Neural cell (in vitro differentiated cells): ENCODE results near the gene ZBTB46.

Experiments used
- EZH2 ChIP-seq: fragments of 200-600, 300-800 bp; shearing (Covaris generic), sonication (generic); IDR thresholded peaks from 2 replicates; pipeline ENCODE4 v1.6.1; 2014; ENCODE audit warnings: antibody characterized with exemption, low read length, borderline replicate concordance, mild to moderate bottlenecking; ENCODE audit not compliant: insufficient read depth, poor library complexity, severe bottlenecking
- TF ChIP-seq, protein P1 (sequence below): fragments of 450-650 bp; IDR thresholded peaks from 2 replicates; pipeline ENCODE4 v1.5.1; 2014; ENCODE audit warnings: antibody characterized with exemption, mild to moderate bottlenecking, moderate library complexity; ENCODE audit not compliant: poor library complexity, severe bottlenecking
- TF ChIP-seq, protein P2 (sequence below): IDR thresholded peaks from 2 replicates; pipeline ENCODE4 v1.6.1; 2012; ENCODE audit warnings: borderline replicate concordance

DNA sequence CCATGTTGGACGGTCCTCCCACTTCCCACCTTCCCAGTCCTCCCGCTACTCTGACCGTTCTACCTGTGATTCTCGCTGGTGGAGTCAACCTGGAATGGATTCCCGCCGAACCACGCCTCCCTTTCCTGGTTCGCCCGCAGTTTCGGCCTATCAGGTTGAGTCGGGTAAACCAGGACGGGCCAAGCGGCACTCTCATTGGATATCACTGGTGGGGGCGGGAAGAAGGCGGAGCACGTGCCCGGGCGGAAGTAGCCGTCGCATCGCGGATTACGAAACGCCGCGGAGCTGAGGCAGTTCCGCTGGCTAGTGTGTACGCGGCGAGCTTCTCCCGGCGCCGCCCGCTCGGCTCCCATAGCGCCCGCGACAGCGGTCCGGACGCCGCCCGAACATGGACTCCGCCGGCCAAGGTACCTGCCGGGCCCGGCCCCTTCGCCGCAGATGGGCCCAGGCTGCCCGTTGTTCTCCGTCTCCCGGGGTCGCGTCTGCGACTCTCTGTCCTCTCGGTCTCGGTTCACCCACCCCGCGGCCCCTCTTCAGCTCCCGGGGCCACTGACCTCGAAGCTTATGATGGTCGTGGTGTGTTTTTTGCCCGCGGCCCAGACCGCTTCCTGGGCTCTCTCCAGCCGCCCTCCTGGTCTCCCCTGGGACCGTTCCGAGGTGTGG lies 34.0 kb upstream of the ZBTB46 start, which contains the start of gene TPD52L2:
- TF ChIP-seq, protein P1, sequence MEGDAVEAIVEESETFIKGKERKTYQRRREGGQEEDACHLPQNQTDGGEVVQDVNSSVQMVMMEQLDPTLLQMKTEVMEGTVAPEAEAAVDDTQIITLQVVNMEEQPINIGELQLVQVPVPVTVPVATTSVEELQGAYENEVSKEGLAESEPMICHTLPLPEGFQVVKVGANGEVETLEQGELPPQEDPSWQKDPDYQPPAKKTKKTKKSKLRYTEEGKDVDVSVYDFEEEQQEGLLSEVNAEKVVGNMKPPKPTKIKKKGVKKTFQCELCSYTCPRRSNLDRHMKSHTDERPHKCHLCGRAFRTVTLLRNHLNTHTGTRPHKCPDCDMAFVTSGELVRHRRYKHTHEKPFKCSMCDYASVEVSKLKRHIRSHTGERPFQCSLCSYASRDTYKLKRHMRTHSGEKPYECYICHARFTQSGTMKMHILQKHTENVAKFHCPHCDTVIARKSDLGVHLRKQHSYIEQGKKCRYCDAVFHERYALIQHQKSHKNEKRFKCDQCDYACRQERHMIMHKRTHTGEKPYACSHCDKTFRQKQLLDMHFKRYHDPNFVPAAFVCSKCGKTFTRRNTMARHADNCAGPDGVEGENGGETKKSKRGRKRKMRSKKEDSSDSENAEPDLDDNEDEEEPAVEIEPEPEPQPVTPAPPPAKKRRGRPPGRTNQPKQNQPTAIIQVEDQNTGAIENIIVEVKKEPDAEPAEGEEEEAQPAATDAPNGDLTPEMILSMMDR, result no peak
- no peak for TF ChIP-seq EZH2
- TF ChIP-seq, protein P2, sequence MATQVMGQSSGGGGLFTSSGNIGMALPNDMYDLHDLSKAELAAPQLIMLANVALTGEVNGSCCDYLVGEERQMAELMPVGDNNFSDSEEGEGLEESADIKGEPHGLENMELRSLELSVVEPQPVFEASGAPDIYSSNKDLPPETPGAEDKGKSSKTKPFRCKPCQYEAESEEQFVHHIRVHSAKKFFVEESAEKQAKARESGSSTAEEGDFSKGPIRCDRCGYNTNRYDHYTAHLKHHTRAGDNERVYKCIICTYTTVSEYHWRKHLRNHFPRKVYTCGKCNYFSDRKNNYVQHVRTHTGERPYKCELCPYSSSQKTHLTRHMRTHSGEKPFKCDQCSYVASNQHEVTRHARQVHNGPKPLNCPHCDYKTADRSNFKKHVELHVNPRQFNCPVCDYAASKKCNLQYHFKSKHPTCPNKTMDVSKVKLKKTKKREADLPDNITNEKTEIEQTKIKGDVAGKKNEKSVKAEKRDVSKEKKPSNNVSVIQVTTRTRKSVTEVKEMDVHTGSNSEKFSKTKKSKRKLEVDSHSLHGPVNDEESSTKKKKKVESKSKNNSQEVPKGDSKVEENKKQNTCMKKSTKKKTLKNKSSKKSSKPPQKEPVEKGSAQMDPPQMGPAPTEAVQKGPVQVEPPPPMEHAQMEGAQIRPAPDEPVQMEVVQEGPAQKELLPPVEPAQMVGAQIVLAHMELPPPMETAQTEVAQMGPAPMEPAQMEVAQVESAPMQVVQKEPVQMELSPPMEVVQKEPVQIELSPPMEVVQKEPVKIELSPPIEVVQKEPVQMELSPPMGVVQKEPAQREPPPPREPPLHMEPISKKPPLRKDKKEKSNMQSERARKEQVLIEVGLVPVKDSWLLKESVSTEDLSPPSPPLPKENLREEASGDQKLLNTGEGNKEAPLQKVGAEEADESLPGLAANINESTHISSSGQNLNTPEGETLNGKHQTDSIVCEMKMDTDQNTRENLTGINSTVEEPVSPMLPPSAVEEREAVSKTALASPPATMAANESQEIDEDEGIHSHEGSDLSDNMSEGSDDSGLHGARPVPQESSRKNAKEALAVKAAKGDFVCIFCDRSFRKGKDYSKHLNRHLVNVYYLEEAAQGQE, result peak; percentile 72
